Prostate gland (tissue), 2 donors: ENCODE results near the gene CIRBP.

Experiments
- CTCF ChIP-seq, 4 experiments: fragments of 200-600 bp in 2 of 4; fragments of 450-650 bp in 2 of 4; sonication (generic) in 2 of 4; IDR thresholded peaks; 1 replicate in 3 of 4; 2 replicates in 1 of 4; pipeline ENCODE4 v1.5.1; 2016 to 2019; ENCODE audit warnings: antibody characterized with exemption in 4 of 4, mild to moderate bottlenecking in 2 of 4, moderate library complexity in 2 of 4
- POLR2AphosphoS5 ChIP-seq: sonication (generic); formaldehyde crosslinking; IDR thresholded peaks from one replicate; pipeline ENCODE4 v1.6.1; 2017; ENCODE audit warnings: antibody characterized with exemption

- no peak for TF ChIP-seq CTCF (IDR thresholded peaks at IDR 0.05)
- TF ChIP-seq POLR2AphosphoS5 = no peak
Observed at GRCh38 chr19:1285737-1286360, 16.7 kb downstream of the CIRBP start, which contains the start of gene EFNA2.
